HG02973 (cell line): Measurements from ENCODE around the gene RAET1G.

Experiments
- ATAC-seq: cut with Tn5 transposase; IDR thresholded peaks from one replicate; pipeline ENCODE4 v1.9.1; 2021; ENCODE audit warnings: moderate library complexity; ENCODE audit not compliant: unreplicated experiment

Gene RAET1G

GRCh38 chr6:149871182-149871581 lies 51.7 kb downstream of the RAET1G start:
- no peak for ATAC-seq

GRCh38 chr6:149869275-149869892 lies 53.5 kb downstream of the RAET1G start:
- no peak for ATAC-seq

- ATAC-seq = no peak
Observed at GRCh38 chr6:149867876-149868640, 54.9 kb downstream of the RAET1G start.
